Head of caudate nucleus (tissue), 42 donors: ENCODE data around the gene PTGS2.

Experiments used
- DNase-seq, 42 donors: peaks; one replicate each; pipeline versions ENCODE4 v3.0.0 to v3.0.0-alpha.2; 2020 to 2021; ENCODE audit warnings: mixed read lengths in 7 of 42
- intact Hi-C: fragments of 100-400 bp; cut with DNase I; formaldehyde crosslinking; loops from one replicate; pipeline ENCODE4 v1.15.0; 2022

The PTGS2 gene

DNA sequence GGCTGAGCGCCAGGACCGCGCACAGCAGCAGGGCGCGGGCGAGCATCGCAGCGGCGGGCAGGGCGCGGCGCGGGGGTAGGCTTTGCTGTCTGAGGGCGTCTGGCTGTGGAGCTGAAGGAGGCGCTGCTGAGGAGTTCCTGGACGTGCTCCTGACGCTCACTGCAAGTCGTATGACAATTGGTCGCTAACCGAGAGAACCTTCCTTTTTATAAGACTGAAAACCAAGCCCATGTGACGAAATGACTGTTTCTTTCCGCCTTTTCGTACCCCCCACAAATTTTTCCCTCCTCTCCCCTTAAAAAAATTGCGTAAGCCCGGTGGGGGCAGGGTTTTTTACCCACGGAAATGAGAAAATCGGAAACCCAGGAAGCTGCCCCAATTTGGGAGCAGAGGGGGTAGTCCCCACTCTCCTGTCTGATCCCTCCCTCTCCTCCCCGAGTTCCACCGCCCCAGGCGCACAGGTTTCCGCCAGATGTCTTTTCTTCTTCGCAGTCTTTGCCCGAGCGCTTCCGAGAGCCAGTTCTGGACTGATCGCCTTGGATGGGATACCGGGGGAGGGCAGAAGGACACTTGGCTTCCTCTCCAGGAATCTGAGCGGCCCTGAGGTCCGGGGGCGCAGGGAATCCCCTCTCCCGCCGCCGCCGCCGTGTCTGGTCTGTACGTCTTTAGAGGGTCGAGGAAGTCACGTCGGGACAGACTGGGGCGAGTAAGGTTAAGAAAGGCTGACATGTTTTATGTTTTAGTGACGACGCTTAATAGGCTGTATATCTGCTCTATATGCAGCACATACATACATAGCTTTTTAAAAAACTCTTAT lies at the start of gene PTGS2:
TSS of gene PTGS2 (minus strand) at position 179 of the 817 bp plus-strand sequence. CDS start at position 46, 133 bp downstream.
- peak; percentile 33 to 90 (median 72) for DNase-seq
- intact Hi-C loops = no loop called here

- intact Hi-C loops = no loop called here
- no peak for DNase-seq
These were observed 42.6 kb upstream of the PTGS2 start for GRCh38 chr1:186722711-186723309.

GRCh38 chr1:186717286-186717685 lies 37.1 kb upstream of the PTGS2 start:
- no peak for DNase-seq
- intact Hi-C loops = no loop called here

GRCh38 chr1:186715887-186716809 lies 35.9 kb upstream of the PTGS2 start:
- no peak for DNase-seq
- intact Hi-C loops = no loop called here

GRCh38 chr1:186710696-186711095 lies 30.5 kb upstream of the PTGS2 start:
- no peak for DNase-seq
- intact Hi-C loops = no loop called here

GRCh38 chr1:186708694-186709097 lies 28.5 kb upstream of the PTGS2 start:
- DNase-seq = no peak
- intact Hi-C loops = no loop called here

GRCh38 chr1:186703209-186703766 lies 23.1 kb upstream of the PTGS2 start:
- no peak for DNase-seq
- intact Hi-C loops = no loop called here

DNA sequence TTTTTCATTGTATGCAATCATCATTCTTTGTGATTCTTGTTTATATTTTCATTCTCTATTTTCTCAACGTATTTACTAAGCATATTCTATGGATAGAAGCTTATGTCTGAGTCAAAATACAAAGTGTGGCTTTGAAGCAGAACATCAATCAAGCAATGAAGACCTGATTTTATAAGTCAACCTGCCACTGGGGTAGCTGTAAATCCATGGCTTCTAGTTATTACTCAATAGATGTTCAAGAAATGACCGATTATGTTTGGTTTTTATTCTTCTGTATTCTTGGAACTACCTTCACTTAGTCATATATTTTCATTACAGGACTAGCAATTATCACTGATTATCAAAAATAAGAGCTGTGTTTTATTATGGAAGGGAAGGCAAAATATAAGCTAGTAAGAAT lies 20.5 kb upstream of the PTGS2 start:
- intact Hi-C loops = no loop called here
- DNase-seq = no peak

DNA sequence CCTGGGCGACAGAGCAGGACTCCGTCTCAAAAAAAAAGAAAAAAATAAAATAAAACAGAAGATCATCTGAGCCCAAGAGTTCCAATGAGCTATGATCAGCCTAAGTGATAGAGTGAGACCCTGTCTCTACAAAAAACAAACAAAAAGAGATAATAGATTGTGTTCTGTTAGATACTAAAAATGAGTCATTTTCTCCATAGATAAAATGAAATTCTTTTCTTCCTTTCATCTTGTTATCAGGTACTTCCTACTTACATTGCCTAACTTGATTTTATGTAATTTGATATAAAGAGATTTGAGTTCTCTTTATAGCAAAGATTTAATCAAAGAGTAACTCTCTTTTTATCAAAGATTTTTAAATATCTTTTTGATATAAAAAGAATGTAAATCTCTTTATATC lies 19.3 kb upstream of the PTGS2 start:
- intact Hi-C loops = no loop called here
- DNase-seq = no peak

DNA sequence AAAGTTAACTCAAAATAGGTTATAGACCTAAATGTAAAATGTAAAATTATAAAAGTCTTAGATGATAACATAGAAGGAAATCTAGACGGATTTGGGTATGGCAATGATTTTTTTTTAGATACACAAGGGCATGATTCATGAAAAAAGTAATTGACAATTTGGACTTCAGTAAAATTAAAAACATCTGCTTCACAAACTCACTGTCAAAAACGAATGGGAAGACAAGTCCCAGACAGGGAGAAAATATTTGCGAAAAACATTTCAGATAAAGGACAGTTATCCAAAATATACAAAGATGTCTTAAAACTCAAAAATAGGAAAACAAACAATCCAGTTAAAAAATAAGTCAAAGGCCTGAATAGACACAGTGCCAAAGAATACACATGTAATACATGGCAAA lies 9.7 kb upstream of the PTGS2 start:
- DNase-seq = no peak
- intact Hi-C loops = no loop called here

DNA sequence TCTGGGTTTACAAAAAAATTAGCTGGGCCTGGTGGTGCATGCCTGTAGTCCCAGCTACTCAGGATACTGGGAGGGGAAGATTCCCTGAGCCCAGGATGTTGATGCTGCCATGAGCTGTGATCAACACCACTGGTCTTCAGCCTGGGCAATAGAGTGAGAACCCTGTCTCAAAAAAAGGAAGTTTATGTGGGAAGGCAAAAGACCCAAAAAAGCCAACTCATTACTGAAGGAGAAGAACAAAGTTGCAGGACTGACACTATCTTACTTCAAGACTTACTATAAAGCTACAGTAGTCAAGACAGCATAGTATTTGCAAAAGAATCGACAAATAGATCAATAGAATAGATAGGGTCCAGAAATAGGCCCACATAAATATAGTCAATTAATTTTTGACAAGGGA lies 9.2 kb upstream of the PTGS2 start:
- intact Hi-C loops = no loop called here
- no peak for DNase-seq

GRCh38 chr1:186683652-186684410 lies 3.6 kb upstream of the PTGS2 start:
- intact Hi-C loops = no loop called here
- peak in 13 of 42 donors; percentile 6 to 52 (median 22) for DNase-seq

DNA sequence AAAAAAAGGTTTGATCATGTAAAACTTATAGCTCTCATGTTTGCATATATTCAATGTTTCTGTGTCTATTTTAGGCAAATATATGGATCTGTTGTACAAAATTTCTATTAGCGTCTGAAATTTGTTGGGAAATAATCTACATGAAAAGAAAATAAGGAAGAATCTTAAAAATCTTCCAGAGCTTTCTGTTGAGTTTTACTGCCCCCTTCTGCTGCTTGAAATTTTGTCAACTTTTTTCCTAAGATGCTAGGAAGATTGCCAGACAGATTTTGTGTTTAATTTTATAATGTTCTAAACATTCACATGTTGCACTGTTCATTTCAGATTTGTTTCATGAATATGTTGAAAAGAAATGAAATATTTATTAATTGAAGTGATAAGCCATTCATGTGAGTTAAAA lies 2.5 kb upstream of the PTGS2 start:
- peak in 1 of 42 donors; percentile 3 for DNase-seq
- intact Hi-C loops = no loop called here

DNA sequence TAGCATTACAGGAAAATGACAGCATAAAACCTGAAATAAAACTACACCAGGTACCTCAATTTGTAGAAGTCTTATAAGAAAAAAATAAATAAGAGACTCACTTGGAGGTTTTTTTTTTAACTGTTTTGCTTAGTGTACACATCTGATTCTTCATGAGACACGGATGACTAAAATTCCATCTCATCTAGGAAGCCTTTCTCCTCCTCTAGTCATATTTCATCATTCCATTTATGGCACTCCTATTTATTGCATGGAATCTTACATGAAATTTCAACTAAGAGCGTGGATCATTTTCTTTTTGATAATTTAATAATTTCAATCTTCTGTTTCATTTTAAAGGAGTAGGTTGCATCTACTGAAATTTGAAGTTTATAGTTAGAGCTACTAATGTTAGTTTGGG lies 1.6 kb upstream of the PTGS2 start:
- no peak for DNase-seq
- intact Hi-C loops = no loop called here

DNA sequence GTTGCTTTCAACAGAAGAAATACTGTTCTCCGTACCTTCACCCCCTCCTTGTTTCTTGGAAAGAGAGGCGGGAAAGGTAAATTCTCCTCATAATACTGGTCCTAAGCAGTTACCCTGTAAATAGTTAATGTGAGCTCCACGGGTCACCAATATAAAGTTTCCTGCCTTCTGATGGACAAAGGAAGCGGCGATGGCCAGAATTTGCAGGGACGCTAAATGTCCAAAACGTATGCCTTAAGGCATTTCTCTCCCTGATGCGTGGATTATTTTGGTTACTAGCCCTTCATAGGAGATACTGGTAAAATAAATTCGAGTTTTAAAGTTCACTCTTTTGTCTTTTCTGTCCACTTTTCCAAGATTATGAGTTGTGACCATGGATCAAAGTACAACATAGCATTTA lies 898 bp upstream of the PTGS2 start:
- intact Hi-C loops = no loop called here
- no peak for DNase-seq

DNA sequence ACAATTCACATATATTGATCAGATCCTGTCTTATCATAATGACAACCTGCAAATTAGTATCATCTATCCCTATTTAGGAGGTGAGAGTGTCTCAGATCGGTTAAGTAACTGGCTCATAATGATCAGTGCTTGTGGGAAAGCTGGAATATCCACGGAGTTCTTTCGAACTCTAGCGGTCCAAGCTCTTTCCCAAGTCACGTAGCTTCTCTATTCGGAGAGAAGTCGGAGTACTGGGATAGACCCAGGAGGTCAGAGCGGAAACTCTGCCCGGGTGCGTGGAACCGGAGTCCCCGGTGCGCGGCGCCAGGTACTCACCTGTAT lies 339 bp downstream of the PTGS2 start:
- no peak for DNase-seq
- intact Hi-C loops = no loop called here

- no peak for DNase-seq
- intact Hi-C loops = no loop called here
These were observed 2.1 kb downstream of the PTGS2 start for GRCh38 chr1:186678155-186678554.

DNA sequence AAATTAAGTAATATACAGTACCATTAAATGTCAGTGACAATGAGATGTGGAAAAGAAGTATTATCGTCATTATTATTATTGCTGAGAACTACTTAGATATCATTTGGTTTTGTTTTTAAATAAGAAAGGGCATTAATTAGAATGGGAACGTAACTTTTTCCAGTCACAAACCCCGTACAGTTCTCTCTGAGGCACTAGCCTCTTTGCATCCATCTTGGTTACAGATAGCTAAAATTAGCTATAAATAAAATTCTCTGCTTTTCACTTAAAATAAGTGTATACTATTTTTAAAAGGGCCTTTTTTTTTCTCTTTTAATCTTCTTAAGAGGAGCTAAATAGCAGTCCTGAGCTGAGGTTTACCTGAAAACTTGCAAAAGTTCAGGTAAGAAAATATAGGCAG lies 7.6 kb downstream of the PTGS2 start:
- intact Hi-C loops = no loop called here
- no peak for DNase-seq

GRCh38 chr1:186672131-186672530 lies 8.1 kb downstream of the PTGS2 start:
- DNase-seq = no peak
- intact Hi-C loops = no loop called here
